22Rv1 (cell line): ENCODE results near the gene TMEM200A.

ENCODE experiments used
- H3K27ac ChIP-seq: fragments of 450-650 bp; 2 replicates; pipeline ENCODE4 v1.5.1; 2017
- CTCF ChIP-seq: fragments of 450-650 bp; IDR thresholded peaks from 2 replicates; pipeline ENCODE4 v1.5.1; 2017; ENCODE audit warnings: mild to moderate bottlenecking
- ZFX ChIP-seq: fragments of 450-650 bp; IDR thresholded peaks from 2 replicates; pipeline ENCODE4 v1.6.1; 2017; ENCODE audit warnings: antibody characterized with exemption, borderline replicate concordance

TMEM200A gene

GRCh38 chr6:130423044-130423443 lies 57.2 kb downstream of the TMEM200A start:
- H3K27ac ChIP-seq = no peak overlapping the region
- no peak for TF ChIP-seq ZFX

GRCh38 chr6:130424710-130425109 lies 58.9 kb downstream of the TMEM200A start:
- H3K27ac ChIP-seq = no peak overlapping the region
- TF ChIP-seq ZFX (no peak), CTCF (no peak)

GRCh38 chr6:130425537-130425936 lies 59.7 kb downstream of the TMEM200A start:
- H3K27ac ChIP-seq = no peak overlapping the region
- TF ChIP-seq ZFX = no peak
- TF ChIP-seq CTCF = no peak

- H3K27ac ChIP-seq = no peak overlapping the region
- TF ChIP-seq CTCF (no peak), ZFX (no peak)
These were observed 60.4 kb downstream of the TMEM200A start for GRCh38 chr6:130426066-130426721.

GRCh38 chr6:130431346-130431852 lies 65.6 kb downstream of the TMEM200A start:
- TF ChIP-seq ZFX (no peak), CTCF (no peak)

GRCh38 chr6:130432838-130433237 lies 67.0 kb downstream of the TMEM200A start:
- TF ChIP-seq CTCF (no peak), ZFX (no peak)

More at GRCh38 chr6:130431346-130431852, 65.6 kb downstream of the TMEM200A start:
- H3K27ac ChIP-seq = no peak overlapping the region

GRCh38 chr6:130434174-130434873 lies 68.5 kb downstream of the TMEM200A start:
- H3K27ac ChIP-seq = no peak overlapping the region
- no peak for TF ChIP-seq CTCF
- no peak for TF ChIP-seq ZFX

More at GRCh38 chr6:130432838-130433237, 67.0 kb downstream of the TMEM200A start:
- no peak overlapping the region for H3K27ac ChIP-seq
